SK-N-SH (cell line): ENCODE measurements around the gene CHST13. TPM values are rescaled to one million over a fixed set of nuclear protein-coding genes. Genes with fewer than 3 reads are reported as not detected.

ENCODE experiments used
- CTCF ChIA-PET: fragments of 300-600, 350-600 bp; formaldehyde crosslinking; extraction: SDS; loops from one replicate; lab custom pipeline; 2021; lab: Yijun Ruan, JAX
- POLR2A ChIA-PET: fragments of 350-600 bp; sonication (Branson Sonifier 250); formaldehyde crosslinking; extraction: SDS; loops from one replicate; lab custom pipeline; 2020; ENCODE audit warnings: antibody characterized with exemption, inconsistent platforms; lab: Yijun Ruan, JAX
- DNase-seq: peaks from one replicate; pipeline ENCODE4 v3.0.0; 2012
- H2AFZ ChIP-seq: fragments of 200-600 bp; sonication (generic); 2 replicates; pipeline ENCODE4 v1.8.1; 2016; ENCODE audit warnings: antibody characterized with exemption, mild to moderate bottlenecking, low read depth
- H3F3A ChIP-seq: fragments of 200-600 bp; sonication (generic); replicated peaks from 2 replicates; pipeline ENCODE3; 2016; ENCODE audit warnings: antibody characterized with exemption, mild to moderate bottlenecking; ENCODE audit not compliant: insufficient read depth
- H3K27ac ChIP-seq, 2 experiments: fragments of 200-500 bp in 1 of 2; fragments of 200-600 bp in 1 of 2; sonication (Bioruptor generic) in 1 of 2; sonication (generic), shearing (Covaris generic) in 1 of 2; 2 replicates each; pipeline versions ENCODE4 v1.5.1 to v1.6.1; 2014 to 2016; ENCODE audit warnings: low read depth in 2 of 2, inconsistent platforms in 1 of 2, low read length in 1 of 2, mild to moderate bottlenecking in 1 of 2, mixed read lengths in 1 of 2
- H3K27me3 ChIP-seq: fragments of 200-600 bp; sonication (generic), shearing (Covaris generic); 2 replicates; pipeline ENCODE4 v1.6.1; 2016; ENCODE audit warnings: mixed run types; ENCODE audit not compliant: insufficient read depth
- H3K36me3 ChIP-seq, 2 experiments: fragments of 200-500 bp in 1 of 2; fragments of 200-600 bp in 1 of 2; sonication (Bioruptor generic) in 1 of 2; sonication (generic) in 1 of 2; replicated peaks in 1 of 2; 2 replicates each; pipeline versions ENCODE3 to v1.5.1; 2014 to 2016; ENCODE audit warnings: low read length in 1 of 2, mild to moderate bottlenecking in 1 of 2; ENCODE audit not compliant: insufficient read depth in 2 of 2, control insufficient read depth in 1 of 2
- H3K4me1 ChIP-seq, 2 experiments: fragments of 200-500 bp in 1 of 2; fragments of 200-600 bp in 1 of 2; sonication (Bioruptor generic) in 1 of 2; sonication (generic), shearing (Covaris generic) in 1 of 2; 2 replicates each; pipeline versions ENCODE4 v1.5.1 to v1.6.1; 2014 to 2016; ENCODE audit warnings: low read depth in 1 of 2, low read length in 1 of 2, mixed run types in 1 of 2; ENCODE audit not compliant: insufficient read depth in 2 of 2, control insufficient read depth in 1 of 2
- H3K4me2 ChIP-seq: fragments of 200-600 bp; sonication (generic), shearing (Covaris generic); 2 replicates; pipeline ENCODE4 v1.6.1; 2017; ENCODE audit warnings: mixed run types
- H3K4me3 ChIP-seq, 2 experiments: fragments of 200-500 bp in 1 of 2; fragments of 200-600 bp in 1 of 2; sonication (Bioruptor generic) in 1 of 2; sonication (generic), shearing (Covaris generic) in 1 of 2; 2 replicates each; pipeline versions ENCODE4 v1.5.1 to v1.8.1; 2014 to 2016; ENCODE audit warnings: low read depth in 2 of 2, inconsistent platforms in 1 of 2, low read length in 1 of 2, mild to moderate bottlenecking in 1 of 2, mixed read lengths in 1 of 2, moderate library complexity in 1 of 2
- H3K79me2 ChIP-seq: fragments of 200-600 bp; sonication (generic); 2 replicates; pipeline ENCODE4 v1.8.1; 2017; ENCODE audit warnings: mild to moderate bottlenecking; ENCODE audit not compliant: insufficient read depth
- H3K9ac ChIP-seq: fragments of 200-600 bp; sonication (generic); 2 replicates; pipeline ENCODE4 v1.6.1; 2017; ENCODE audit warnings: mixed run types
- H3K9me2 ChIP-seq: fragments of 200-600 bp; sonication (generic); 2 replicates; pipeline ENCODE4 v1.6.1; 2017; ENCODE audit warnings: mixed run types
- H3K9me3 ChIP-seq: fragments of 200-600 bp; sonication (generic); 2 replicates; pipeline ENCODE4 v1.6.1; 2017; ENCODE audit warnings: mixed run types, mild to moderate bottlenecking, moderate library complexity
- H4K20me1 ChIP-seq: fragments of 200-600 bp; sonication (generic); 2 replicates; pipeline ENCODE4 v1.6.1; 2017; ENCODE audit warnings: mild to moderate bottlenecking, mixed run types; ENCODE audit not compliant: insufficient read depth
- EP300 ChIP-seq, 2 experiments: IDR thresholded peaks; 2 replicates each; pipeline versions ENCODE4 v1.4.0 to v1.6.1; 2012; ENCODE audit warnings: borderline replicate concordance in 1 of 2, low read depth in 1 of 2, low read length in 1 of 2
- EZH2phosphoT487 ChIP-seq: fragments of 200-600 bp; sonication (generic); IDR thresholded peaks from 2 replicates; pipeline ENCODE4 v1.6.1; 2017; ENCODE audit warnings: low read depth, mixed run types, mild to moderate bottlenecking, antibody characterized with exemption, moderate library complexity, borderline replicate concordance
- FOSL2 ChIP-seq: IDR thresholded peaks from 2 replicates; pipeline ENCODE4 v1.4.0; 2012; ENCODE audit warnings: low read depth, mild to moderate bottlenecking, moderate library complexity, borderline replicate concordance
- IRF3 ChIP-seq: fragments of 150-350 bp; IDR thresholded peaks from 2 replicates; pipeline ENCODE4 v1.6.1; 2016; ENCODE audit warnings: mild to moderate bottlenecking, low read depth, low read length
- JUND ChIP-seq: IDR thresholded peaks from 2 replicates; pipeline ENCODE4 v1.4.0; 2012
- MAX ChIP-seq: IDR thresholded peaks from 2 replicates; pipeline ENCODE4 v1.4.0; 2012; ENCODE audit warnings: low read depth
- NFIC ChIP-seq: IDR thresholded peaks from 2 replicates; pipeline ENCODE4 v1.4.0; 2012; ENCODE audit warnings: borderline replicate concordance
- RAD21 ChIP-seq: IDR thresholded peaks from 2 replicates; pipeline ENCODE4 v1.6.1; 2012; ENCODE audit warnings: mild to moderate bottlenecking, low read length
- RCOR1 ChIP-seq: fragments of 150-350 bp; IDR thresholded peaks from 2 replicates; pipeline ENCODE4 v1.6.1; 2017; ENCODE audit warnings: antibody characterized with exemption, low read length
- RFX5 ChIP-seq: IDR thresholded peaks from 2 replicates; pipeline ENCODE4 v1.6.1; 2012; ENCODE audit warnings: mild to moderate bottlenecking, improper control_type of control experiment, low read length
- SIN3A ChIP-seq: IDR thresholded peaks from 2 replicates; pipeline ENCODE4 v1.6.1; 2012; ENCODE audit warnings: low read depth, mild to moderate bottlenecking, low read length, moderate library complexity, borderline replicate concordance
- TEAD4 ChIP-seq: IDR thresholded peaks from 2 replicates; pipeline ENCODE4 v1.4.0; 2012; ENCODE audit warnings: mild to moderate bottlenecking, borderline replicate concordance; ENCODE audit not compliant: insufficient read depth
- YY1 ChIP-seq: IDR thresholded peaks from 2 replicates; pipeline ENCODE4 v1.4.0; 2012; ENCODE audit warnings: low read depth, mild to moderate bottlenecking
- ZBTB33 ChIP-seq: IDR thresholded peaks from 2 replicates; pipeline ENCODE4 v1.4.0; 2012; ENCODE audit warnings: low read depth, borderline replicate concordance
- WGBS: methylation state at CpG from one replicate; pipeline ENCODE4 v1.1.6; 2017; ENCODE audit warnings: low lambda C conversion rate; 5-methylcytosine and 5-hydroxymethylcytosine counted together
- polyA plus RNA-seq, 3 experiments: library from polyadenylated mRNA; depleted of rRNA; stranded (reverse); fragments of >200 nt; gene quantifications; 2 replicates each; pipeline ENCODE4 v1.2.3, GENCODE V29; 2012
- TF ChIP-seq, protein P1 (sequence below): fragments of 150-350 bp; IDR thresholded peaks from 2 replicates; pipeline ENCODE4 v1.6.1; 2017; ENCODE audit warnings: antibody characterized with exemption, low read length, low read depth, borderline replicate concordance
- TF ChIP-seq, protein P2 (sequence below): IDR thresholded peaks from 2 replicates; pipeline ENCODE4 v1.6.1; 2012; ENCODE audit warnings: mild to moderate bottlenecking, low read depth, low read length, moderate library complexity

The CHST13 gene
- polyA plus RNA-seq, 1 of the 3 experiments (the other 2 are of a cell fraction), result 0.41 TPM

DNA sequence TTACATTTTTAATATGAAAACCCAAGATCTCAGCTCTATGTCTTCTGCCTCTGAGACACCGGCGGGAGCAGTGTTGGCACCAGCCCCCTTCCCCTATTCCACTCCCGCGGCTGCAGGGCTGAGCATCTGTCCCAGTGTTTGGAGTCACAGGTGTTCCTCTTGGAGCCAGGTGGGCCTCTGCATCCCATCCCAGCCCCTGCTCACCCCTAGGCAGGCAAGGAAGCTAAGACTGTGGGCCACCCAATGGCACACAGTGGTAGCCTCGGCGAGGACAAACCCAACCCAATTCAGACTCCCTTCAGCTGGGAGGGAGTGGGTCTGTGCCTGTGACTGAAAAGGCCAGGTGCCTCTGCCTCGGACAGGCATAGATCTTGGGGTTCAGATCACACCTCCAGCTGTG lies 3.1 kb downstream of the CHST13 start:
- no peak overlapping the region for H2AFZ ChIP-seq
- POLR2A ChIA-PET, result no interaction called here
- no peaks in the 10 kb centered on the region; the same call in 1 of the 2 replicates for H3K27me3 ChIP-seq
- H3K4me1 ChIP-seq, result peaks cover 0 to 39% of the 10 kb centered on the region in 2 experiments; a peak in 1 of 4 replicates
- no peak overlapping the region for H3K27ac ChIP-seq
- 85% methylated on average over 4 of the region's 7 CpGs for WGBS
- CTCF ChIA-PET, result interaction anchor here (1.1 to 1.3 kb wide), 3 partner anchors 11 to 88 kb away, joined by 3 to 4 read pairs (median 3); no protein-coding TSS in a partner anchor
- H3F3A ChIP-seq, result no peaks in the 10 kb centered on the region
- H3K4me3 ChIP-seq, result no peak overlapping the region
- H3K9me2 ChIP-seq, result no peaks in the 10 kb centered on the region
- no peaks in the 10 kb centered on the region for H3K36me3 ChIP-seq
- H3K79me2 ChIP-seq, result no peaks in the 10 kb centered on the region
- no peaks in the 10 kb centered on the region for H4K20me1 ChIP-seq
- H3K9ac ChIP-seq, result no peak overlapping the region
- no peak overlapping the region for H3K4me2 ChIP-seq
- no peak for DNase-seq
- no peak for TF ChIP-seq MAX
- TF ChIP-seq SIN3A, result no peak
- TF ChIP-seq, protein P1, sequence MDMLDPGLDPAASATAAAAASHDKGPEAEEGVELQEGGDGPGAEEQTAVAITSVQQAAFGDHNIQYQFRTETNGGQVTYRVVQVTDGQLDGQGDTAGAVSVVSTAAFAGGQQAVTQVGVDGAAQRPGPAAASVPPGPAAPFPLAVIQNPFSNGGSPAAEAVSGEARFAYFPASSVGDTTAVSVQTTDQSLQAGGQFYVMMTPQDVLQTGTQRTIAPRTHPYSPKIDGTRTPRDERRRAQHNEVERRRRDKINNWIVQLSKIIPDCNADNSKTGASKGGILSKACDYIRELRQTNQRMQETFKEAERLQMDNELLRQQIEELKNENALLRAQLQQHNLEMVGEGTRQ, result no peak
- TF ChIP-seq EP300 (IDR thresholded peaks at IDR 0.05; ENCODE audit: borderline replicate concordance in 1 of 2, low read depth in 1 of 2, low read length in 1 of 2), result no peak
- no peak for TF ChIP-seq TEAD4
- no peak for TF ChIP-seq ZBTB33
- H3K9me3 ChIP-seq, result no peaks in the 10 kb centered on the region

DNA sequence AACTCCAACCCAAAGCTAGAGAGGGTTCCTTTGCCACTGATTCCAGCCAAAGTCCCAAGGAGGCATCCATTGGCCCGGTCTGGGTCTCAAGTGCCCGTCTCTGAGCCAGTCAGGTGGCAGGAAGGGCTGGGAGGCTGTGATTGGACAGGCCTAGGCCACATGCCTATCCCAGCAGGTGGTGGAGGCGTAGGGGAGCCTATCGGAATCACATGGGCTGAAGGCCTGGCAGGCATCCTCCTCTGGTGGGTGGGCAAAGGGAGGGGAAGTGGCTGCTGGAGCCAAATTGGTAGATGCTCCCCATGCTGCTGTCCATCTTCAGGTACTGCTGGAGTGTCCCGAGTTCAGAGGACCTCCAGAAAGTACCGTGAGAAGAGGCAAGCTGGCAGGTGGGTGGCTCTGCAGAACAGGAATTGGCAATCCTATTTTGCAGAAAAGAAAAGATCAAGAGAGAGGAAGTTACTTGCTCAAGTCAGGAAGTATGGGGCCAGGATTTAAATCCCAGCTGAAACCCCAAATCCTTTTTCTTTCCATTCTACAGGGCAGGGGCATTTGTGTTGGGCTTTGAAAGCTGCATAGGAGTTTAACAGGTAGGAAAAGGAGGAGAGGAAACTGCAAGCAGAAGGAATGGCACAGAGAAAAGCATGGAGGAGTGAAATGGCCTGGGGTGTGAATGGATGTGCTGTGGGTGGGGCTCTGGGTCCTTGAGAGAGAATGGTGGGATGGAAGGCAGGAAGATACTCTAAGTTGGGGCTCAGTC lies 3.7 kb downstream of the CHST13 start:
- ChIA-PET POLR2A (no interaction called here), CTCF (interaction anchor here (1.2 to 1.8 kb wide), 3 partner anchors 86 to 1016 kb away, joined by 3 to 4 read pairs (median 3); no protein-coding TSS in a partner anchor)
- Histone ChIP-seq H3K9ac (no peak overlapping the region), H3K9me2 (no peaks in the 10 kb centered on the region), H3K27ac (no peak overlapping the region), H3K36me3 (no peaks in the 10 kb centered on the region), H3K27me3 (no peaks in the 10 kb centered on the region; the same call in 1 of the 2 replicates), H3K9me3 (no peaks in the 10 kb centered on the region), H3K4me1 (peaks cover 0 to 37% of the 10 kb centered on the region in 2 experiments; a peak in 1 of 4 replicates), H2AFZ (no peak overlapping the region), H3K79me2 (no peaks in the 10 kb centered on the region), H3K4me3 (no peak overlapping the region), H3K4me2 (no peak overlapping the region), H3F3A (no peaks in the 10 kb centered on the region), H4K20me1 (no peaks in the 10 kb centered on the region)
- DNase-seq, result no peak
- 80% methylated on average over 3 of the region's 6 CpGs for WGBS
- TF ChIP-seq FOSL2 (no peak), RFX5 (no peak), RAD21 (no peak), IRF3 (no peak), NFIC (no peak), EZH2phosphoT487 (no peak), TEAD4 (no peak), JUND (no peak), RCOR1 (no peak), YY1 (no peak), MAX (no peak)
- TF ChIP-seq, protein P2, sequence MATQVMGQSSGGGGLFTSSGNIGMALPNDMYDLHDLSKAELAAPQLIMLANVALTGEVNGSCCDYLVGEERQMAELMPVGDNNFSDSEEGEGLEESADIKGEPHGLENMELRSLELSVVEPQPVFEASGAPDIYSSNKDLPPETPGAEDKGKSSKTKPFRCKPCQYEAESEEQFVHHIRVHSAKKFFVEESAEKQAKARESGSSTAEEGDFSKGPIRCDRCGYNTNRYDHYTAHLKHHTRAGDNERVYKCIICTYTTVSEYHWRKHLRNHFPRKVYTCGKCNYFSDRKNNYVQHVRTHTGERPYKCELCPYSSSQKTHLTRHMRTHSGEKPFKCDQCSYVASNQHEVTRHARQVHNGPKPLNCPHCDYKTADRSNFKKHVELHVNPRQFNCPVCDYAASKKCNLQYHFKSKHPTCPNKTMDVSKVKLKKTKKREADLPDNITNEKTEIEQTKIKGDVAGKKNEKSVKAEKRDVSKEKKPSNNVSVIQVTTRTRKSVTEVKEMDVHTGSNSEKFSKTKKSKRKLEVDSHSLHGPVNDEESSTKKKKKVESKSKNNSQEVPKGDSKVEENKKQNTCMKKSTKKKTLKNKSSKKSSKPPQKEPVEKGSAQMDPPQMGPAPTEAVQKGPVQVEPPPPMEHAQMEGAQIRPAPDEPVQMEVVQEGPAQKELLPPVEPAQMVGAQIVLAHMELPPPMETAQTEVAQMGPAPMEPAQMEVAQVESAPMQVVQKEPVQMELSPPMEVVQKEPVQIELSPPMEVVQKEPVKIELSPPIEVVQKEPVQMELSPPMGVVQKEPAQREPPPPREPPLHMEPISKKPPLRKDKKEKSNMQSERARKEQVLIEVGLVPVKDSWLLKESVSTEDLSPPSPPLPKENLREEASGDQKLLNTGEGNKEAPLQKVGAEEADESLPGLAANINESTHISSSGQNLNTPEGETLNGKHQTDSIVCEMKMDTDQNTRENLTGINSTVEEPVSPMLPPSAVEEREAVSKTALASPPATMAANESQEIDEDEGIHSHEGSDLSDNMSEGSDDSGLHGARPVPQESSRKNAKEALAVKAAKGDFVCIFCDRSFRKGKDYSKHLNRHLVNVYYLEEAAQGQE, result no peak
